ENCODE data around the gene ELOA2.
"Not testable (repeated sequence)": the region's sequence is repeated elsewhere in the genome, so short reads cannot be mapped to it uniquely, and the experiment has no call there.

The ELOA2 gene

GRCh38 chr18:47062471-47062870 lies 27.1 kb upstream of the ELOA2 start:
- no peak for TF ChIP-seq CTCF (IDR thresholded peaks at IDR 0.05; ENCODE audit: insufficient read depth, missing control alignments)
- DNase-seq (ENCODE audit: insufficient read length, low spot score) (no peak), FAIRE-seq (peak; percentile 70)

- DNase-seq (ENCODE audit: insufficient read length, low spot score), result no peak
- TF ChIP-seq CTCF (IDR thresholded peaks at IDR 0.05; ENCODE audit: insufficient read depth, missing control alignments), result no peak
- FAIRE-seq, result no peak
These were observed 18.9 kb upstream of the ELOA2 start for GRCh38 chr18:47054369-47054768.

- peak; percentile 71 for TF ChIP-seq CTCF (IDR thresholded peaks at IDR 0.05; ENCODE audit: insufficient read depth, missing control alignments)
- FAIRE-seq (peak; percentile 97), DNase-seq (ENCODE audit: insufficient read length, low spot score) (no peak)
These were observed 15.0 kb upstream of the ELOA2 start for GRCh38 chr18:47050468-47050867.

- TF ChIP-seq CTCF (IDR thresholded peaks at IDR 0.05; ENCODE audit: insufficient read depth, missing control alignments), result no peak
- no peak for FAIRE-seq
- no peak for DNase-seq (ENCODE audit: insufficient read length, low spot score)
These were observed 5.6 kb upstream of the ELOA2 start for GRCh38 chr18:47040982-47041381.

- TF ChIP-seq CTCF (IDR thresholded peaks at IDR 0.05; ENCODE audit: insufficient read depth, missing control alignments), result no peak
- FAIRE-seq, result peak; percentile 89
- no peak for DNase-seq (ENCODE audit: insufficient read length, low spot score)
These were observed 1.6 kb upstream of the ELOA2 start for GRCh38 chr18:47036927-47037578.

GRCh38 chr18:47036298-47036874 lies 965 bp upstream of the ELOA2 start:
- peak; percentile 59 for TF ChIP-seq CTCF (IDR thresholded peaks at IDR 0.05; ENCODE audit: insufficient read depth, missing control alignments)
- DNase-seq (ENCODE audit: insufficient read length, low spot score) (no peak), FAIRE-seq (peak; percentile 85)

- DNase-seq (ENCODE audit: insufficient read length, low spot score); FAIRE-seq: not testable (repeated sequence)
These were observed 830 bp downstream of the ELOA2 start for GRCh38 chr18:47034591-47034990.

Data from D721Med (cell line).